Right ventricle myocardium superior (tissue), 1 donor: ENCODE data around the gene EFCAB7. TPM values are rescaled to one million over a fixed set of nuclear protein-coding genes. Genes with fewer than 3 reads are reported as not detected.

Experiments used
- ATAC-seq: fragments of 200-7000 bp; cut with Tn5 transposase; one replicate; pipeline ENCODE4 v1.9.1; 2020; ENCODE audit warnings: mild to moderate bottlenecking; ENCODE audit not compliant: poor library complexity
- DNase-seq: peaks from one replicate; pipeline ENCODE4 v3.0.0-alpha.2; 2020
- intact Hi-C: fragments of 100-400 bp; cut with DNase I; formaldehyde crosslinking; loops from one replicate; pipeline ENCODE4 v1.11.2; 2022
- total RNA-seq: library from RNA; stranded (reverse); fragmentation: NEBNext Ultra II Directional; extraction: Animal tissue kit (Norgen Biotek cat#: 25700); gene quantifications from one replicate; pipeline ENCODE4 v1.2.1, GENCODE V29; 2021
- donor health status: DM: no; HTN: yes; CAD: no; lungs with severe emphysema.

Gene EFCAB7
- total RNA-seq, 1 donor from 2014 or later: 8.9 TPM

DNA sequence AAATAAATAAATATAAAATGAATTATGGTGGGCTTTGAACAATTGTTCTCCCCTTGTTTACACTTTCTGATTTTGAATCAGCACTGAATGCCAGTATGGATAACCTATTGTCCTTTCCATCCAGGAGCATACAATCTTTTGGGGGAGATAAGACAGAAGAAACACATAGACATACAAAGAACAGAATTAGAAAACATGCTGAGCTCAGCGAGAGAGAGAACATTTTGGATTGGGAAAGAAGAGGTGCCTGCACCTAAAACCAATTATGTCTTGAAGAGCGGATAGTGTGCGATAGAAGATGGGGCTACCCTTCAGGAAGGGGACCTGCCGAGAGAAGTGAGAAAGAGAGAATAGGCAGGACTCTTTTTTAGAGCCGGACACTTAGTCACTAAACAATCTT, 76.5 kb downstream of the EFCAB7 start:
- intact Hi-C loops: no loop called here
- no peak for ATAC-seq

DNA sequence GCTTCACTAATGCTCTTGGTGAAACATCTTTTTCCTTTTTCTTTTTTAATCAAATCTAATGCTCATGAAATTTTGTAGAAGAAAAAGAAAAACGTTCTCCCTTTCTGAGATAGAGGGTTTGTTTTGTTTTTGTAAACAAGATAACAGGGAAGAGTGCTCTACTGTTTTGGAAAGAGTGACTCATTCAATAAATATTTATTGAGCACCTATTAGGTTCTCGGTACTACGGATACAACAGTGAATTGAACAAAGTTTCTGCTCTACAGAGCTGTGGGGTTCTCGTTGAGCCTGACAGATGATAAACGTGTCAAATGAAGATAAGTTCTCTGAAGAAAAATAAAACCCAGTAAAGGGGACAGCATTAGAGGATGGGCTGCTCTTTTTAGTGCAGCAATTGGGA, 76.9 kb downstream of the EFCAB7 start:
- no peak for ATAC-seq
- intact Hi-C loops: no loop called here
- DNase-seq: no peak

More for the DNA sequence above, 76.5 kb downstream of the EFCAB7 start:
- DNase-seq: no peak

DNA sequence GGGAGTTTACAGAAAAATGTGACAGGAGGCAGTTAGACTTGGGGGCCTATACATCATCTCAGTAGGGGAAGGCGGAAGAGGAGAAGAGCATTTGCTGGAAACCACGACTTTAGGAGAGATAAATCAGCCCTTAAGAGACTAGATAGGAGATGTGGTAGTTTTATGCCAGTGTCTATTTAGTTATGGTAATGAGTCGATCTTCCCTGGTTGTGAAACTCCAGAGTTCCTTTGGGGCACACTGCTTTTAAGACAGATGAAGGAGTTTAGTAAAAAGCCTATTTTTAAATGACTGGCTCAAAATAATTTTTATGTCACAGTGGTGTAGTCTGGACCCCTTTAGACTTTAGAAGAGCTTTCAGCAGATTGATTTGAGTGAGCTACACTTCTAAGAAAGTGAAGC, 77.7 kb downstream of the EFCAB7 start:
- DNase-seq: no peak
- intact Hi-C loops: no loop called here
- no peak for ATAC-seq

DNA sequence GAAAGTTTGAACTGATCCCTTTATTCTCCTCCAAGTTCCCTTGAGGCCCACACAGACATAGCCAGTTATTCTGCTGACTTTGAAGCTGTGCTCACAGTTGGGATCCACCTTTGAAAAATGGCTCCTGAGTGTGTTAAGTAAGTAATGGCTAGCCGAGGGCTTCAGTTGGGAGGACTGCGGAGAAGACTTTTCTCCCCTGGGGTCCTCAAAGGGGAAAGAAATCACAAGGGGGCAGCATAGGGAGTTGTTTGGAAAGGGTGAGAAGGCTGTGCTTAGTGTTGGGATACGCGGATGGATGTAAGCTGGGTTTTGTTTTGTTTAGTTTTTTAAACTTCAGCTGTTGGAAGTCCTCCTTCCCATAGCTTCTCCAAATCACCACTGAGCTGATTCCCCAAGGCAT, 78.1 kb downstream of the EFCAB7 start:
- no peak for ATAC-seq
- intact Hi-C loops: no loop called here

DNA sequence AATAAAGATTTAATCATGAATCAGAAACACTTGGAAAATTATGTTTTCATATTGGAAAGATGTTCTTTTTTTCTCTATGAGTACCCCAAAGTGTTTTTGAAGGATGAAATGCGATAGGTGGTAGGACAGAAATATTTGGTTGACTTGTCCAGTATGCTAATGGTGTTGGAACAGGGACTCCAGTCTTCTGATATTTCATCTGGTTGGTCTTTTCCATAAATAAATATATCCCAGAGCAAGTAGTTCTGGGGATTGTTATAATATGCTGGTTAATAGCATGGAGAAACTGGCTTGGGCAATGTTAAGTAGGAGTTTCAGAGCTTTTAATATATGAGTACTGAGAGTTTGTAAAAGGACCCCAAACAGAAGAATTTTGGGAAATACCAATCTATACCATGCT, 78.6 kb downstream of the EFCAB7 start:
- intact Hi-C loops: no loop called here
- DNase-seq: no peak
- no peak for ATAC-seq

More for the DNA sequence above, 78.1 kb downstream of the EFCAB7 start:
- no peak for DNase-seq

DNA sequence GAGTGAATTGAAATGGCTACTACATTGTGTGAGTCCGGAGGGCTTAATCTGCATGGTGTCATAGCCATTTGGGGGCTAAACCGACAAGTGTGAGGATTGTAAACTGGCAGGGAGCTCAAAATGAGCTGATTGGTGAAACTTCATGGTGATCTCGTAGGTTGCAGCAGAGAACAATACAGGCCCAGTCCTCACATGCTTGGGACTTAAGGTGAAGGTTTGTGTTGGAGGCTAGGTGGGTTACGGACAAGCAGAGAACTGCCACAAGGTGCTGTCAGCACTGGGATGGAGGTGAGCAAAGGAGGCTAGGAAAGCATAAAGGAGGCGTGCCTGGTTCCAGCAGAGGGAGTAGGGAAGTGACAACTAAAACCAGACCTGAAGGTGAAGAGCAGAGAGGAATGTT, 79.3 kb downstream of the EFCAB7 start:
- ATAC-seq (no peak), DNase-seq (no peak)
- intact Hi-C loops: no loop called here

DNA sequence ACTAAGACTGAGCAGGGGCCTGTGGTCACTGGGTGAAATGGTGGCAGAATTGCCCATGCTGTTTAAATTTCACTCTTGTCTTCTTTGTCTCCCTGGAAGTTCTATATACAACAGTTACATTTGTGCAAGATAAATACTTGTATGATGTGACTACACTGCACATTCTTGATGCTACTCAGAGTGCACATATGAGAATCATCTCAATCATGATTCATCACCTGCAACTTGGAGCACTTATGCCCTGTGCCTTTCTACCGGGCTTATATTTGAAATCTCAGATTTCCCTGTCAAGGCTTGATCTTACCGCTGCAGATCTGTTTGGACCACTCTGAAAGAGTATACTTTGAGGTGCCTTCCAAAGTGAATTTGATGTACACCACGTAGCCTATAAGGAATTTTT, 80.5 kb downstream of the EFCAB7 start:
- intact Hi-C loops: no loop called here
- DNase-seq (no peak), ATAC-seq (no peak)

DNA sequence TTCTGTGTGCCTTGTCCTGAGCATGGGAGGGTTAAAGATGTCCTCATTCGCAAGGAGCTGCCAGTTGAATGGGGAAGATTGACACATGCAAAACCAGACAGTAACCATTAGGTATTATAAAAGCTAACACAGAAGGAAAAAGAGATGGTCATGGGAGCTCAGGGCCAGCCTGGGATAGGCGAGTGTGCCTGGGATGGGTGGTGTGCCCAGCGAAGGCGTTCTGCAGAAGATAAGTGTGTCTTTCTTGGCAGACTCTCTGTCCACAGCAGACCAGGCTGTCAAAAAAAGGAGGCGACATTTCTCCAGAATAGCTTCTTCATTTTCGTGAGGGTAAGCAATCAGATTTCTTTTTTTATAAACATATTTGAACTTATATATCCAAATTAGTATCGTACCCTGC, 84.0 kb downstream of the EFCAB7 start:
- no peak for DNase-seq
- intact Hi-C loops: no loop called here
- ATAC-seq: no peak

DNA sequence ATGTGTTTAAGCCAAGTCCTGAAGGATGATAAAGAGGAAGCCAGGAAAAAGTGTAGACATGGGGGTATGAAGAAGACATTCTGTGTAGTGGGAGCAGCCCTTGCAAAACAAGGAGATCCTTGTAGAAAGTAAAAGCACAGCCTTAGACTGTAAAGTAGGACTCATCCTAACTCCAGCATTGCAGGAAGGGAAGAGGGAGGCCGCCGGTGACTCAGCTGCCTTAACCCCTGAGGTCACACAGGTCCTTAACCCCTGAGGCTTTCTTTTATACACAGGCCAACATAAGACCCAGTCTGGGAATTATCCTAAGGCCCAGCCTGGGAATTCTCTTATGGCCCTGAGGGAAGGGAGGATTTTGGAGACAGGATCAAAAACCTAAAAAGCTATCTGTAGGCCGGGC, 87.9 kb downstream of the EFCAB7 start:
- no peak for ATAC-seq
- DNase-seq: no peak
- intact Hi-C loops: no loop called here

DNA sequence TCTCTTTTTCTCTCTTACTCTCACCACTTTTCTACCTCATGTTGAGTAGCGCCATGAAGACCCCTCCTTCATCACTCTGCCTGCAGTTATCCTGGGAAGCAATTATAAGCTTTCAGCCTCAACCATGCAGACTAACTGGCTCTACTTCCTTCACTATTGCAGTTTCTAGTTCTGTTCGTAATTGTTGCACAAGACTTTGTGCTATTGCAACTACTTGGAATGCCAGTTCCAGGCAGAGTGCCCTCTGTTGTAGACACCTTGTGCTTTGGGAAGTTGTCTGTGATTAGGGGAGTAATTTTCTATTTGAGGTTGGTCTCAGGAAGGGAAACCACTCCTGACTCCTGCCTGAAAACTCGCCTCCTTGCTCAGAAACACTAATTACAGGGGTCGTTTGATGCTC, 89.2 kb downstream of the EFCAB7 start:
- ATAC-seq (peak; percentile 15), DNase-seq (no peak)
- intact Hi-C loops: no loop called here

DNA sequence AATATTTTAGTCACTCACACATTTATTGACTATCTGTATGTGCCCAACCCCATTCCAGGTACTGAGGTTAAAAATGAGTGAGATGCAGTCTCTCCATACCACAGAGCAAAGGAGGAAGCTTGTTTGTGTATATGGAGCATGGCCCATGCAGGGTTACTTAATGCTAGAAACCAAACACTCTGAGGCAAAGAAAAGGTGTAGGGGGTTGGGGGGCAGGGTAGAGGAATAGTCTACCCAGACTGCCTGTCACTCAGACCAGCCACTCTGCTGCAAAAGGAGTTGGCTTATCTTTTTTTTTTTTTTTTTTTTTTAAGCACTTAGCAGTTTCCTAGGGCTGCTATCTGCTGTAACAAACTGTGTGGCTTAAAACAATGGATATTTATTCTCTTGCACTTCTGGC, 89.6 kb downstream of the EFCAB7 start:
- no peak for DNase-seq
- intact Hi-C loops: no loop called here
- ATAC-seq: peak; percentile 24

DNA sequence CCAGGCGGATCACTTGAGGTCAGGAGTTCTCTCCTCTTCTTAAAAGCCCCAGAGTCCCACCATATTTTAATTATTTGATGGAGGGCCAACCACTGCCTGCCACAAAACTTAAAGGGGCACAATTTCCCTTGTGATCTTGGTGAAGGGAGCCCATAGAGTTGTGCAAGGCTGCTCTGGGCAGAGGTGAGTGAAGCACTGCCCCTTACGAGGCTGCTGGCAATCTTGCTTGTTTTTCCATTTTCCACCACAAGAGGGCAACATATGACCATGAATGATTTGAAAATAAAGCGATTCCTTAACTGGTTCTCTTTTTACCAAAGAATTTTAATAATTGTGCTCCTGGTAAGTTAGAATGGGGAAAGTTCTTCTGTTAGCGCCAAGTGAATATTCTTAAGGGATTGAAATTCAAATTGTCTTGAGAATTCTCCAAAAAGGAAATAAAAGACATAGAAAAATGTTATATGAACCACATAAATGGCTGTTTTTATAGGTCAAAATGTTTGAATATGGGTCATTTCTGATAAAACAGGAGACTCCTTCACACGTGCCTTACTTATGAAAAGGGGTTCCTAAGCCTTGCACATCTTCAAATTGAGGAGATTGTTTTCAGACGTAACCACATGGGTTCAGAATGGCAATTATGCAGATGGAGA, 92.6 kb downstream of the EFCAB7 start:
- DNase-seq (no peak), ATAC-seq (peak; percentile 70)
- intact Hi-C loops: no loop called here

DNA sequence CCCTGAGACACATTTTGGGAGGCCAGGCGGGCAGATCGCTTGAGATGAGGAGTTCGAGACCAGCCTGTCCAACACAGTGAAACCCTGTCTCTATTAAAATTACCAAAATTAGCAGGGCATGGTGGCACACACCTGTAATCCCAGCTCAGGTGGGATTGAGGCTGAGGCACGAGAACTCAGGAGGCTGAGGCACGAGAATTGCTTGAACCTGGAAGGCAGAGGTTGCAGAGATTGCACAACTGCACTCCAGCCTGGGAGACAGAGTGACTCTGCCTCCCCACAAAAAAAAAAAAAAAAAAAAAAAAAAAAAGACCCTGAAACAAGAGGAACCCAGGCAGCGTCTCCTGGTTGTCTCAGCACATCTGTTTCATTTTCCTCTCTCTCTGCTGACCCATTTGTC, 94.1 kb downstream of the EFCAB7 start:
- intact Hi-C loops: no loop called here
- ATAC-seq (no peak), DNase-seq (no peak)

DNA sequence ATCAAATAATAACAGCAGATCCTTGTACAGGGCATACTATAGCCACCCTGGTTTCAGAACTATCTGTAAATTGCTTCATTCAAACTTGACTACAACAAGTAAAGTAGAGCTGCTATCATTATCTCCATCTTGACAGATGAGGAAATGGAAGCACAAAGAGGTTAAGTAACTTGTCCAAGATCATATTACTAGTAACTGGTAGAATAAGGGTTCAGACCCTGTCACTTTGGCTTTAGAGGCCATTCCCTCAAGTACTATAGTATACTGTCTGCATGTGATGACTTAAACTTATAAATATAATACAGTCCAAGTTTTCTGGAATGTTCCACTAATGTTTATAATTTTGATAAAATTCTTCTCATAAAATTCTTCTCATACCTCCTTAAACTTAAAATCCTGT, 94.7 kb downstream of the EFCAB7 start:
- ATAC-seq: no peak
- intact Hi-C loops: no loop called here

DNA sequence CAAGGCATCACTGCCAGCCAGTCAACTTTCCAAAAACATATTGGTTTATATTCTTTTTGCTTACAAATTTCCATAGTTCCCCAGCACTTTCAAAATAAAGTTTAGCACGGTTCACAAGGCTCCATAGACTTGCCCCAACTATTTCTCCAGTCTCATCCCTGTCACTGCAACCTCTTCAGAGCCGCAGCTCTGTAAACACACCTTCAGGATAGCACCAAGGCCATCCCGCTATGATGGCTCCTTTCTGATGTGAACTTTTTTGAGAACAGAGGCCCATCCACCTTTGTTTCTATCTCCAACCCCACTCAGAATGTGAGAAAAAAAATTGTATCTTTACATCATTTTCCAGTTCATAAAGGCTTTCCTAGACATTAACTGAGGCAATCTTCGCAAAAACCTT, 96.2 kb downstream of the EFCAB7 start:
- ATAC-seq: no peak
- DNase-seq: no peak
- intact Hi-C loops: no loop called here

More for the DNA sequence above, 94.7 kb downstream of the EFCAB7 start:
- DNase-seq: no peak

DNA sequence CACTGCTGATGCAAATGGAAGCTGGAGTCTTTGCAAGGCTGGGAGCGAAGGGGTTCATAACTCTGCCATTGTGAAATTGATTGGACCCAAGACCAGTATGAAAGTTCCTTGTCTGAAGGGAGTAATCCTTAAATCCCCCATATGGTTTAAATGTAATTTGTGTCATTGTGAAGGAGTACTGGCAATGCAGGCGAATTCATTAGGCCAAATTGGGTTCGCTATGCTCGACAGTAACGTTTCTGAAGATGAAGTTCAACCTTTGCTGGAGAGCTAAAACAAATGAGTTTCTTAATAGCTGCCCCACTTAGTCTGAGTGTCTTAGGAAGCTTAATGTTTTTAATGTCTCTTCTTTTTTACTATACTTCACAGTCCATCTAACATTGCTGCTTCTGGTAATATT, 97.3 kb downstream of the EFCAB7 start:
- DNase-seq (no peak), ATAC-seq (no peak)
- intact Hi-C loops: loop anchor here (5.0 kb wide), 1 partner anchor 622 kb away; no protein-coding TSS in a partner anchor

DNA sequence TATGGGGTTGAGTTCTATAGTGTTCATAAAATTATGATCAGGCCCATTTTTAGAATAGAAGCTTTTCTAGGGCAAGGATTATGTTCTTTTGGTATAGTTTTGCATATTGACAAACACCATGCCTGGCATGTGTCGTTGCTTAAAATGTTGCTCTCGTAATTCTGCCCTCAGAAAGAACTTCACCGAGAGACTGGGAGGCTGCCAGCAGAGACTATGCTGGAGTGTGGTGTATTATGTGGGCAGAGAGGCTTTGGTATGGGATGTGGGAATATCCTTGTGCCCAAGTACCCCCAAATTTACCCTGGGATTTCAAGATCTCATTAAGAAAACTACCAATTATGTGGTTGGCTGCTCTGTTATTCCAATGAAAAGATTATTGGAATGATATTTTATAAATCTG, 97.8 kb downstream of the EFCAB7 start:
- intact Hi-C loops: loop anchor here (5.0 kb wide), 1 partner anchor 621 kb away; no protein-coding TSS in a partner anchor
- ATAC-seq (peak; percentile 69), DNase-seq (peak; percentile 45)

DNA sequence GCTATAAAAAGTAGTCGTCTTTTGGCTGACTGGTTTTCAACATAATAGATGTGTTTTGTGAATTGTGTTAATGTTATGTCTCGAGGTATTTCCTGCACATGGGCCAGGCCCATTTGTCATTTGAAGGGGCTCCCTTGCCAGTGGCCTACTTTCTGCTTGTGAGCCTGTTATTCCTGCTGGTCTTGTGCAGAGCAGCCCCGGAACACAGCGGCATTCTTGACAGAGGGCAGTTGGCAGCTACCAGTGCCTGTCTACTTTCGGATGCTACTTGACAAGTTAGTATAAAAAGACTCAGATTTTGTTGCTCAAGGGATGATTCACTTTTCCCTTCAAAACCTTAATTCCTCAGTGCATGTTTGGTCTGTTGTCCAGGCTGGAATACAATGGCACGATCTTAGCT, 98.4 kb downstream of the EFCAB7 start:
- peak; percentile 51 for DNase-seq
- intact Hi-C loops: loop anchor here (5.0 kb wide), 1 partner anchor 621 kb away; no protein-coding TSS in a partner anchor

More for the DNA sequence above, 98.4 kb downstream of the EFCAB7 start:
- ATAC-seq: peak; percentile 78
